ENCODE results near the gene CENPO.

Gene CENPO

DNA sequence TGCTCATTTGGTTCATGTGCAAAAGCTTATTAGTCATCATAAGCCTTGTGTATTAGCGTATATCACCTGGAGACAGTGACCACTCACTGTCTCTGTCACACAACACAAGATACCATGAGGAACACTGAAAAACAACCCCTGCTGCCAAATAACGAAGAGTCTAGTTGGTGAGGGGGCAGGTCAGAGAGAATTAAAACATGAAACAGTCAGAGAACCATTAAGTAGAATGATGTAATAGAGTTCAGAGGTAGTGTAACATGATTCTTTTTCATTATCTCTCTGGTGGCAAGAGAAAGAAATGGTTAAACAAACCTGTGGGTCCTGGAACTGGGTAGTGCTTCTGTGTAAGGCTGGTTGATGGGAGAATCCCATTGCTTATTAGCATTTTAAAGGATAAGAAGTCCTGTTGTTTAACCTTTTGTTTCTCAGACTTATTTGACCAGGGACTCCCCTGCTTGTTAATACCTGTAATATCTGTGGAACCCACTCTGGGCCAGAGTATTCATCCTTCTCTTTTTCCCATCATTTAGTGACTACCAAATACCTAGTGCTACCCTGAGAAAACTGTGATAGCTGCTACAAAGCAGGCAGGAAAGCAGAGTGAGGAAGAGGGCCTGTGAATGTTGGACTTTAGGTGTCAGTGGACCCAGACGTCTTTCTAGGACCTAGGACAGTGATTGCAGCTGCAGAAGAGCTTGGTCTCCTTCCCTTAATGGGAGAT lies 38.1 kb upstream of the CENPO start:
- no peak for TF ChIP-seq CTCF (IDR thresholded peaks at IDR 0.05)
- no peak overlapping the region for H3K27ac ChIP-seq
- DNase-seq (ENCODE audit: low spot score) = no peak
- H3K4me3 ChIP-seq = no peak overlapping the region

GRCh38 chr2:24756789-24757188 lies 36.4 kb upstream of the CENPO start:
- no peak for TF ChIP-seq CTCF (IDR thresholded peaks at IDR 0.05)
- no peak overlapping the region for H3K27ac ChIP-seq
- H3K4me3 ChIP-seq = no peak overlapping the region
- no peak for DNase-seq (ENCODE audit: low spot score)

- H3K4me3 ChIP-seq = no peak overlapping the region
- TF ChIP-seq CTCF (IDR thresholded peaks at IDR 0.05) = no peak
- DNase-seq (ENCODE audit: low spot score) = no peak
- H3K27ac ChIP-seq = no peak overlapping the region
Measured at GRCh38 chr2:24761866-24762265, 31.4 kb upstream of the CENPO start.

GRCh38 chr2:24762518-24762917 lies 30.7 kb upstream of the CENPO start:
- TF ChIP-seq CTCF (IDR thresholded peaks at IDR 0.05) = no peak
- no peak for DNase-seq (ENCODE audit: low spot score)
- Histone ChIP-seq H3K4me3 (no peak overlapping the region), H3K27ac (no peak overlapping the region)

- DNase-seq (ENCODE audit: low spot score) = no peak
- TF ChIP-seq CTCF (IDR thresholded peaks at IDR 0.05) = no peak
Measured at GRCh38 chr2:24763843-24764242, 29.4 kb upstream of the CENPO start.

DNA sequence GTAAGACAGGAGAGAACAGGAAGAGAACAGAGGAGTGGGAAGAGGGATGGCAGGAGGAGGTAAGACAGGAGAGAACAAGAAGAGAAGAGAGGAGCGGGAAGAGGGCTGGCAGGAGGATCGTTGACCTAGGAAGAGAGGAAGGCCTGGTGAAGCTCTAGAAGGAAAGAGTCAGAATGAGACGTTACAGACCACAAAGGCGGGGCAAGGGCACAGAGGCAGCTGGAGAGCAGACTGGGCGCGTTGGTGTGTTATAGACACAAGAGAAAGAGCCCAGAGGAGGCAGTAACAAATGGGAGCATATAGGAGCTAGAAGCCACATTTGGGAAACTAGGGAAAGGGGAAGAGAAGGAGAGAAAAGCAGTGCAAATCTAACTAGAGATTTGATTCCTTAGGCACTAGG lies 26.6 kb upstream of the CENPO start:
- DNase-seq (ENCODE audit: low spot score) = no peak
- Histone ChIP-seq H3K4me3 (no peak overlapping the region), H3K27ac (no peak overlapping the region)
- no peak for TF ChIP-seq CTCF (IDR thresholded peaks at IDR 0.05)

More at GRCh38 chr2:24763843-24764242, 29.4 kb upstream of the CENPO start:
- no peak overlapping the region for H3K4me3 ChIP-seq
- H3K27ac ChIP-seq = no peak overlapping the region

- H3K27ac ChIP-seq = no peak overlapping the region
- H3K4me3 ChIP-seq = no peak overlapping the region
- no peak for DNase-seq (ENCODE audit: low spot score)
- no peak for TF ChIP-seq CTCF (IDR thresholded peaks at IDR 0.05)
Measured at GRCh38 chr2:24768013-24768412, 25.2 kb upstream of the CENPO start.
